ENCODE measurements around the gene TMEM134. TPM values are rescaled to one million over a fixed set of nuclear protein-coding genes. Genes with fewer than 3 reads are reported as not detected.
A peak's percentile ranks its signal among the peaks of the same experiment; 100 is the strongest.

The TMEM134 gene
- total and polyA plus RNA-seq, 7 donors: 57.1 to 121 (median 81.7) TPM

GRCh38 chr11:67438158-67438902 is 30.7 kb downstream of the TMEM134 start:
- 86 to 89% (median 86%) methylated on average over 30 to 41 of the region's 41 CpGs for WGBS, 3 donors
- intact Hi-C loops (cut with DNase I): no loop called here
- no peak overlapping the region for H3K4me3 ChIP-seq
- TF ChIP-seq CTCF (IDR thresholded peaks at IDR 0.05): no peak
- peaks cover 8% of the 10 kb centered on the region for H3K4me1 ChIP-seq
- DNase-seq: peak in 1 of 2 donors; percentile 60
- peaks cover 6 to 72% of the 10 kb centered on the region in 2 donors for H3K36me3 ChIP-seq (ENCODE audit: insufficient read depth in 1 of 2, low read depth in 1 of 2)
- H3K27ac ChIP-seq: peak overlapping the region; percentile 62
- no peaks in the 10 kb centered on the region for H3K9me3 ChIP-seq
- no peak for ATAC-seq
- H3K27me3 ChIP-seq (ENCODE audit: insufficient read depth in 3 of 3, low read length in 2 of 3): no peaks in the 10 kb centered on the region

GRCh38 chr11:67437809-67438157 is 31.3 kb downstream of the TMEM134 start:
- peaks cover 6 to 77% of the 10 kb centered on the region in 2 donors for H3K36me3 ChIP-seq (ENCODE audit: insufficient read depth in 1 of 2, low read depth in 1 of 2)
- 77 to 91% (median 80%) methylated on average over 3 of the region's 3 CpGs for WGBS, 3 donors
- peaks cover 8% of the 10 kb centered on the region for H3K4me1 ChIP-seq
- TF ChIP-seq CTCF (IDR thresholded peaks at IDR 0.05): no peak
- no peak overlapping the region for H3K4me3 ChIP-seq
- no peaks in the 10 kb centered on the region for H3K9me3 ChIP-seq
- H3K27ac ChIP-seq: no peak overlapping the region
- intact Hi-C loops (cut with DNase I): no loop called here
- no peak for ATAC-seq
- H3K27me3 ChIP-seq (ENCODE audit: insufficient read depth in 3 of 3, low read length in 2 of 3): no peaks in the 10 kb centered on the region
- DNase-seq: no peak

DNA sequence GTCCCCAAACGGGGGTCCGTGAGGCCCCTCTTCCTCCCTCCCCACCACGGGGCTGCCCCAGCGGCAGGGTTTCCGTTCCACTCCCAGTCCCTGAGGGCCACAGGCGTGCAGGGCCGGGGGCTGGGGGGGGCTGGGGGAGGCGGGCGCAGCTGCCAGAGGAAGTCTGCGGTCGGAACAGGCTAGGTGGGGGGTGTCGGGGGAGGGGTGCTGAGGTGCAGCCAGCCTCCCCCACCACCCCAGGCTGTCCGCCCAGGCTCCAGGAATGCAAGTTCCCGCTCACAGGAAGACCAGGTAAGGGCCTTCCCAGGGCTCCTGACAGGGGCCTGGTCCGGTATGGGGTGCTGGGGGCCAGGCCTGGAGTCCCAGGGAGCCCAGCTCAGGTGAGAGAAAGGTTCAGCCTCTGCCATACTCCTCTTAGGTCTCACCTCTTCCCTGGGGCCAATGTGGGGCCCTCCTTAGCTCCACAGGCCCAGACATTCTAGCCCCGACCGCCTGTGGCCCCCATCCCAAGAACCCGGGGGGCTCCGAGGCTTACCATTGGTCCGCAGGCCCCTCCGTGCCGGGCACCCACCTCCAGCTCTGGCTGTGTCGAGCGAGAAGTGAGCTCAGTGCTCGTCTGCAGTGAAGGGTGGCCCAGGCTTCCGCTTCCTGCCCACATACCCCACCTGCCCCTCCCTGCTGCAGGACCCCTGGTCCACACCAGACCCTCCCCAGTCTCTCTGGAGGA is 31.8 kb downstream of the TMEM134 start, which contains the start of gene PTPRCAP:
Gene PTPRCAP, minus strand, starts transcription at position 601 of the 727 bp plus-strand sequence. Its CDS starts 63 bp downstream, at position 538.
- Histone ChIP-seq H3K27me3 (ENCODE audit: insufficient read depth in 3 of 3, low read length in 2 of 3) (no peaks in the 10 kb centered on the region), H3K36me3 (ENCODE audit: insufficient read depth in 1 of 2, low read depth in 1 of 2) (peaks cover 6 to 82% of the 10 kb centered on the region in 2 donors), H3K4me3 (no peak within 1 kb of the TSS), H3K9me3 (no peaks in the 10 kb centered on the region), H3K4me1 (peaks cover 3% of the 10 kb centered on the region), H3K27ac (peak within 1 kb of the TSS; percentile 23)
- DNase-seq (peak in 1 of 2 donors; percentile 55), ATAC-seq (no peak)
- WGBS, 3 donors: 69 to 76% (median 74%) methylated on average over 17 to 26 of the region's 26 CpGs
- intact Hi-C loops (cut with DNase I): no loop called here
- no peak for TF ChIP-seq CTCF (IDR thresholded peaks at IDR 0.05)

GRCh38 chr11:67436459-67437081 is 32.5 kb downstream of the TMEM134 start:
- WGBS, 3 donors: 54 to 59% (median 59%) methylated on average over 6 of the region's 6 CpGs
- Histone ChIP-seq H3K27ac (no peak overlapping the region), H3K36me3 (ENCODE audit: insufficient read depth in 1 of 2, low read depth in 1 of 2) (peaks cover 6 to 82% of the 10 kb centered on the region in 2 donors), H3K4me3 (no peak overlapping the region), H3K9me3 (no peaks in the 10 kb centered on the region), H3K4me1 (no peaks in the 10 kb centered on the region), H3K27me3 (ENCODE audit: insufficient read depth in 3 of 3, low read length in 2 of 3) (no peaks in the 10 kb centered on the region)
- no peak for TF ChIP-seq CTCF (IDR thresholded peaks at IDR 0.05)
- intact Hi-C loops (cut with DNase I): no loop called here
- DNase-seq (no peak), ATAC-seq (peak in 1 of 4 donors; percentile 12)

Measured in psoas muscle (tissue), 8 donors.